GM19463 (cell line): ENCODE measurements around the gene COL18A1.

Experiments
- ATAC-seq: cut with Tn5 transposase; IDR thresholded peaks from one replicate; pipeline ENCODE4 v1.9.1; 2021; ENCODE audit warnings: mild to moderate bottlenecking, moderate library complexity; ENCODE audit not compliant: unreplicated experiment

Gene COL18A1

GRCh38 chr21:45452696-45453307 is 47.8 kb downstream of the COL18A1 start:
- ATAC-seq: no peak

- no peak for ATAC-seq
Observed at GRCh38 chr21:45453308-45453950, 48.5 kb downstream of the COL18A1 start.

GRCh38 chr21:45454060-45454925 is 49.3 kb downstream of the COL18A1 start:
- ATAC-seq: no peak

GRCh38 chr21:45454926-45455673 is 50.1 kb downstream of the COL18A1 start:
- no peak for ATAC-seq

- no peak for ATAC-seq
Observed at GRCh38 chr21:45455674-45456583, 51.0 kb downstream of the COL18A1 start.

- ATAC-seq: no peak
Observed at GRCh38 chr21:45456584-45457160, 51.7 kb downstream of the COL18A1 start.

GRCh38 chr21:45457161-45457831 is 52.3 kb downstream of the COL18A1 start:
- no peak for ATAC-seq

GRCh38 chr21:45457832-45458172 is 52.8 kb downstream of the COL18A1 start:
- ATAC-seq: no peak

GRCh38 chr21:45458281-45459170 is 53.6 kb downstream of the COL18A1 start:
- ATAC-seq: no peak

GRCh38 chr21:45459171-45460010 is 54.4 kb downstream of the COL18A1 start:
- no peak for ATAC-seq

- no peak for ATAC-seq
Observed at GRCh38 chr21:45460011-45460565, 55.1 kb downstream of the COL18A1 start.

- no peak for ATAC-seq
Observed at GRCh38 chr21:45460611-45461368, 55.8 kb downstream of the COL18A1 start.

GRCh38 chr21:45461369-45461750 is 56.4 kb downstream of the COL18A1 start:
- ATAC-seq: no peak

- no peak for ATAC-seq
Observed at GRCh38 chr21:45461806-45462341, 56.9 kb downstream of the COL18A1 start.

- no peak for ATAC-seq
Observed at GRCh38 chr21:45463871-45464270, 58.9 kb downstream of the COL18A1 start.

- no peak for ATAC-seq
Observed at GRCh38 chr21:45464309-45464708, 59.3 kb downstream of the COL18A1 start.
